NCI-H2081 (cell line): ENCODE measurements around the gene ST3GAL4.
A peak's percentile ranks its signal among the peaks of the same experiment; 100 is the strongest.
"Not testable (repeated sequence)": the region's sequence is repeated elsewhere in the genome, so short reads cannot be mapped to it uniquely, and the experiment has no call there.

Experiments
- DNase-seq, 2 experiments: peaks; one replicate each; lab custom pipeline; 2025; lab: John Stamatoyannopoulos, UW

The ST3GAL4 gene, protein sequence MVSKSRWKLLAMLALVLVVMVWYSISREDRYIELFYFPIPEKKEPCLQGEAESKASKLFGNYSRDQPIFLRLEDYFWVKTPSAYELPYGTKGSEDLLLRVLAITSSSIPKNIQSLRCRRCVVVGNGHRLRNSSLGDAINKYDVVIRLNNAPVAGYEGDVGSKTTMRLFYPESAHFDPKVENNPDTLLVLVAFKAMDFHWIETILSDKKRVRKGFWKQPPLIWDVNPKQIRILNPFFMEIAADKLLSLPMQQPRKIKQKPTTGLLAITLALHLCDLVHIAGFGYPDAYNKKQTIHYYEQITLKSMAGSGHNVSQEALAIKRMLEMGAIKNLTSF

DNA sequence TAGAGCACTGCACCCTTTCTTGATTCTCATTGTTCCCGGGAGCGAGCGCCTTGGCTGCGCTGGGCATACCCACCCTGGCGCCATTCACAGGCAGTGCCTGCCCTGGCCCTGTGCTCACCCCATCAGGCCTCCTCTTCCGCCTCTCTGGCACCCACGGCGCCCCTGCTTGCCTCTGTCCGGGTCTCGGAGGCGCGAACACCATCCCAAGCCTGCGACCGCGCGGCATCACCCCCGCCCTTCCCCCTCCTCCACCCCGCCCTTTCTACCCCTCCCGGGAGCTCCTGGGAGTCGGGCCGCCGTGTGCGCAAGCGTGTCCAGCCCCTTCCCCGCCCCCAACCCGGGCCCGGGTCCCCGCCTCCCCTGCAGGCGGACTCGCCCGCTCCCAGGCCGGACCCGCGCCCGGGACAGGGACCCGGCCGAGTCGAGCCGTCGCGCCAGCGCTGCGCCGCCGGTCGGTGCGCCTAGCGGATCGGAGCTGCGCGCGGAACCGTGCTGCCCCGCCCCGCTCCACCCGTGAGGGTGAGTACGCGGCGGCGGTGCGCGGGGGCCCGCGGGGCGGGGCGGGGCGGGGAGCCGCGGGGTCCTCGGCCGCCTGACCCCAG, at the start of gene ST3GAL4:
Gene ST3GAL4, plus strand, starts transcription at position 363 of the 602 bp plus-strand sequence. CDS start 50,470 bp downstream, outside the sequence.
- peak; percentile 72 to 83 for DNase-seq

GRCh38 chr11:126305699-126306098, 49.8 kb upstream of the ST3GAL4 start:
- DNase-seq: no peak

- peak in 1 of 2 experiments; percentile 49 for DNase-seq
These were observed 47.8 kb upstream of the ST3GAL4 start for GRCh38 chr11:126307706-126308105.

DNA sequence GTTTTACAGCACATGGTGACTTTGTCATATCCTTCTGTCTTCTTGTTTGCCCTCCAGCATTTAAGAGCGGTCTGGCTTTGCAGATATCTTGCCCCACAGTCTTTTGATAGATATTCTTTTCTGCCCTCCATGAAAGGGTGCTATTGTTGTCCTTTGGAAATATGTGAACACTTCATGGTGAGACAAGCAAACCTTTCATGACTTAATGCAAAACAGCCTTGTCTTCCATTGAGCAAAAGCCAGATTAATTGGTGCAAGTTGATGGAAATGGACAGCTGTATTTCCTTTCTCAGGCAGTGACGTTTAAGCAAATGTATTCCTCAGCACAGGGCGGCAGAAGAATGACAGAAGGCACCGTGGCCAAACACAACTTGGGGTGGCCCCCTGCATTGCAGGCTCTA, 47.2 kb upstream of the ST3GAL4 start:
- DNase-seq: no peak

GRCh38 chr11:126308771-126309170, 46.7 kb upstream of the ST3GAL4 start:
- DNase-seq: not testable (repeated sequence)

DNA sequence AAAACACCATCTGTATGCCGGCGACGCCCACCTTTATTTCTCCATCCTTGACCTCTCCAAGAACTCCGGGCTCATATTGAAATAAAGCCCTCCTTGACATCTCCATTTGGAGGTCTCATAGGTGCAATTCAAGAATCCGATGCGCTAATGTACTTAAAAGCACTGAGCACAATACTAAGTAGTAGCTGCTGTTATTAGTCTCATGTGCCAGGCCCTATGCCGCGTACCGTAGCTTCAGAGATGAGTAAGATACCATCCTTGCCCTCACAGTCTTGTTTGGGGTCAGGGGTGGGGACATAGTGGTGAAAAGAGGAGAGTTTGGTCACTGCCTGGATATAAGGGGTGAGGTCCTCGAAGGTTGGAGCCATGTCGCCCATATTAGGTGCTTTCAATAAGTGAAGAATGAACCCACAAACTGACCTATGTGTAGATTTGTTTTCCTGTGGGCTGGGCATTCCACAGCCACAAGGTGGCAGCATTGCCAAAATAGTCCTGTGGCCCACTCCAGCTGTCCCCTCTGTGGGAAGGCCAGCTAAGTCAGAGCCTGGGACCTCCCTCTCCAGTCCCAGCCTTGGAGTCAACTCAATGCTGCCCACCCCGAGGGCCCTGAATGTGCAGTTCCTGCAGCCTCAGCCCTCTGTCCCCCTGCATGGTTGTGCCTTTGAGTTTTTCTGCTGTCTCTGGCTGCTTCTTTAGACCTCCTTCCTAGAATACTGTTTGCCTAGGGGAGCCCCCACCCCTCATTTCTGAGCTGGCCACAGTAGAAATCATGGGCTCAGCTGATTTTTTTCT, 45.1 kb upstream of the ST3GAL4 start:
- peak; percentile 74 to 75 for DNase-seq

- DNase-seq: no peak
These were observed 44.5 kb upstream of the ST3GAL4 start for GRCh38 chr11:126310992-126311310.

DNA sequence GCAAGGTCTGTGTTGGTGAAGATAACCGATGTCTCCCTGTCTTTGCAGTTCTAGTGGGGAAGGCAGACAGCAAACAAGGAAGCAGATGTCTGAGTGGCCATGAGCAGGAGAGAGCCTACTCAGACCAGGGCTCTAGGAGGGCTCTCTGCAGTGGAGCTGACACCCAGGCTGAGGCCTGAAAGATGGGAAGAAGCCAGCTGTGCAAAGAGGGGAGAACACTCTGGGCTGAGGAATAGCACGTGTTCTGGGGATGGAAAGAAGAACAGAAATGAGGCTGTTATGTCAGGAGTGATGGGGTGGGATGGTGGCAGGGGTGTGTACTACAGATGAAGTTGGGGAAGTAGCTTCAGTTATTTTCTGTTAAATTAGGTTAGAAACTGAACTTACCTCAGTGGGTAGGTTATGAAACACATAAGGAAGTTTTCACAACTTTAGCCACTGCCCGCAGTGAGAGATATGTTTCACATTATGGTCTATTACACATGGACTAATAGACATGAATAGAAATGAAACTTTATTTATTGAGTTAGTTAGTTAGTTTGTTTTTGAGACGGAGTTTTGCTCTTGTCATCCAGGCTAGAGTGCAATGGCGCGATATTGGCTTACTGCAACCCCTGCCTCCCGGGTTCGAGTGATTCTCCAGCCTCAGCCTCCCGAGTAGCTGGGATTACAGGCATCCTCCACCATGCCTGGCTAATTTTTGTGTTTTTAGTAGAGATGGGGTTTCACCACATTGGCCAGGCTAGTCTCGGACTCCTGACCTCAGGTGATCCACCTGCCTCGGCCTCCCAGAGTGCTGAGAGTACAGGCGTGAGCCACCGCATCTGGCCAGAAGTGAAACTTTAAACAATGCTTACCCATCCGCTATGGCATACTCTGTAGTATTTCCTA, 43.8 kb upstream of the ST3GAL4 start:
- no peak for DNase-seq

GRCh38 chr11:126312961-126313360, 42.5 kb upstream of the ST3GAL4 start:
- DNase-seq: no peak

DNA sequence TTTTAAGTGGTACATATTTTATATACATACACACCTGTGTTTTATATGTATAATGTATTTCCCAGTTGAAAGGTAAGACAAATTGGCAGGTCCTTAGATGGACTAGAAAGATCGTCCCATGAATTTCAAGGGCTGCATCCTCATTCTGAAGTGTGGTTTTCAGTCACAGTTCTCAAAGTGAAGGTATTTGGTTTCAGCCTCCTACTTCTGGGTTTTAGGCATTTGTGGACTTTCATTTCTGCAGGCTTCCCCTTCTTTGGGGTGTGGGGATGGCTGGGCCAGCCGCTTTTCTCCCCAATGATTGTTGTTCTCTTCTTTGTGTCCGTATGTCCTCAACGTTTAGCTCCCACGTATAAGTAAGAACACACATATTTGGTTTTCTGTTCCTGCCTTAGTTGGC, 41.7 kb upstream of the ST3GAL4 start:
- no peak for DNase-seq

DNA sequence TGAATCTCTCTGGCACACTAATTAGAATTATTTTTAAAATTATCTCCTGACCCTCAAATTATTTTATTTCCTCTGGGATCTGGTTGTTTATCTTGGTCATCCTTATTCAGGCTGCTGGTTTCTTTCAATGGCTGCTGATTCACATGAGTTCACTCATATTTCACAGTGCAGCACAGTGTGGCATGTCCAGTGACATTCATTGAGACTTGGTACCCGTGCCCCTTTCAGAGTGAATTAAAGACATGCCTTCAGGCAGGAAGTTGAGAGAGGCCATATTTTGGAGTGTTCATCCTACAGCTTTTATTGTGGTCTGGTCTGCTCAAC, 38.1 kb upstream of the ST3GAL4 start:
- DNase-seq: no peak

DNA sequence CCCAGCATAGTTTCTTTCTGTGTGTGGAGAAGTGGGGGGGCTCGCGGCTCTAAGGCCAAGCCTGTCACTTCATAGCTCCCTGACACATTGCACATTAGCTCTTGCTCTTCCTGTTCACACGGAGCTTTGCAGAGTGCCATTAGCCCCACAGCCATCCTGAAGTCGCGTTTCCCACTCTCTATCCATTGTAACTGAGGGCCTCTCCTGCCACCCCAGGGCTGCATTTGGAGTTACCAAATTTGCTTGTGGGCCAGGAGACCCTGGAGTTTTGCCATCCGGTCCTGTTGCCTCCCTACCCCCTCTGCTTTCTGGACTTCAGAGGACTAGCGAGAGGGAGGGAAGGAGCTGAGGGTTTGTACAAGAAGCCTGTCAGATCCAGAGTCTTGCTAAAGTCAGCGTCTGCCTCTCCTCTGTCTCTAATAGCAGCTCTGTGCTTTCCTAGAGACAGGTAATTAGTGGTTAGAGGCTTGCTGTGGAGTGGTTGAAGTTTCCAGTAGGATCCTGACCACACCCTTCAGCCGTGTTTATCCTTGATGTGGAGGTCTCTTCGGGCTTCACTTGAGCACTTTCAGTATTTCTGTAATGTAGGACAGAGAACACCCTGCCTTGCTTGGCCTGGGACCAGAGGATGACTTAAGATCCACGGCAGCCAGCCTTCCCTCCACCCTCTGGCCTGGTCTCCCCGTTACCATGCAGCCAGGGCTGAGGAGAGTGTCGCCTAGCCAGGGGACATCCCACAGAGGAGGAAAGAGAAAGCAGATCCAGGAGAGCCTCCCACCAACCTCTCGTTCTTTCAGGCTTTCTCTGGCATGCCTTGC, 37.5 kb upstream of the ST3GAL4 start:
- no peak for DNase-seq

DNA sequence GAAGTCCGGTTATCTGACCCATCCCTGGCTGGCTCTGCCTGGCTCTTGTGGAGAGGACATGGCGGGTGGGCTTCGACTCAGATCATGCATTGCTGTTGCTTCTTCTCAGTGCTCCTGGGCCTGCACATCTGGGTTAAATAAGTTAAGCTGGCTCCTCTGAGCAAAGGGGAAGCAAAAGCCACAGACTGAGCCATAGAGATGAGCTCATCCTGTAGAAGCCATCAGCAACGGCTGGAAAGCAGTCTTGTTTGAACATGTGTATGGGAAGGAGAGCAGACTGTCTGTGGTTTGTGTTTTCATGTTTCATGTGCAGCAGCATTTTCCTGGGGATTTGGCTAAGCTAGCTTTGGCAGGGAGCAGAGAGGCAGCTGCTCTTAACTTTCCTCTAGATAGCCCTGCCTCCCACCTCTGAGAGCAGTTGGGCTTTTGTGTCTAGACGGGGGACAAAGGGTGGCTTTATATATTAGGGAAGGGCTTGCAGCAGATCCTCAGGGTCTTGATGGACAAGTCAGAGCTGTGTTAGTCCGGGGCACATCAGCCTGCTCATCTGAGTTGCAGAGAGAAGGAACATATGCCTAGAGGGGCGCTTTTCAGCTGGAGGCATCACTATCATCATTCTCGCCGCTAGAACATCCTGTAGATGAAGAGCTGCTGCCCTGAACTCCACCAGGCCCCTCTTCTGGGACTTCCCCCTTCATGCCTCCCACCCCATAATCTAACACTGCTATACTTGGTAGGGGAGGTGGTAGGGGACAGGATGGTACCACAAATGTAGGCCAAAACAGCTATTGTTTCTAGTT, 36.7 kb upstream of the ST3GAL4 start:
- no peak for DNase-seq

GRCh38 chr11:126319374-126319740, 36.1 kb upstream of the ST3GAL4 start:
- no peak for DNase-seq

- no peak for DNase-seq
These were observed 32.5 kb upstream of the ST3GAL4 start for GRCh38 chr11:126322996-126323395.

DNA sequence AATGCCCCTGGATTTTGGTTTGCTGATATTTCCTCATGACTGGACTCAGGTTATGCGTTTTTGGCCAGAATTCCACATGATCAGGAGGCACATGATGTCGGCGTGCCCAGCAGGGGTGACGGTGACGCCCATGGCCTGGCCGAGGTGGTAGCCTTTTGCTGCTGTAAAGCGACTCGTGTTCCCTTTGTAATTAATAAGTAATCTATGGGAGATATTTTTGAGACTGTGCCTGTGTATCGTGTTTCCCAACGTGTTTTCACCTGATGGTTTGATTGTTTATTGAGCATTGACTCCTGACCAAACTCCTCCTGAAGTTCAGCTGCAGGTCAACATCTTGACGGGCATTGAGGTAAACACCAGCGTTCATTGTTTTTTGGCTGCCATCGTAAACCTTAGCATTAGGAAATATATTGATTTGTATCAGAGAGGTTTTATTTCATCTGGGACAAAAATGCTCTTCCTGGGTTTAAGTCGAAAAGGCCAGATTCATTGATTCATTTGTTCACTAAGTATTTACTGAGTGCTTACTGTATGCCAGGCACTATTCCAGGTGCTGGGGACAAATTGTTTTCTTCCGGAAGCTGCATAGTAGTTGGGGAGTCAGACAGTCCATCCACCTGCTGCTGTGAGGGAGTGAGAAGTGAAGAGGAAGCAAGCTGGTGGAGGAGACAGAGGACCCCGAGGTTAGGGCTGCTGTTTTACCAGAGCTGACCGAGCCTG, 28.0 kb upstream of the ST3GAL4 start:
- DNase-seq: no peak

DNA sequence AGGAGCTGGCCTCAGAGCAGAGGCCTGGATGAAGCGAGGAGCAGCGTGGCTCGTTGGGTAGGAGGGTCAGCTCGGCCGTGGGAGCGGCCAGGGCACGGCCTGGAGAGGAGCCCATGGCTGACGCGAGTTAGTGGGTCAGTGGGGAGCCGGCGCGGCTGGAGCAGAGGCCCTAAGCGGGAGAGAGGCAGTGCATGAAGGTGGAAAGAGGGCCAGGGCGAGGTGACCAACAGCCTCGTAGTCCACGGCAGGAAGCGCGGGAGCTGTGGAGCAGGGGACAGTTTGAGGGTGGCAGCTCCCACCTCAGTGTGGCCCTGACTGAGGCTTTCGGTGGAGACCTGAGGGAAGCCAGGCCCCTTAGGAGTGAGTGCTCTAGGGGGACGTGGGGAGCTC, 27.5 kb upstream of the ST3GAL4 start:
- DNase-seq: no peak

- peak in 1 of 2 experiments; percentile 53 for DNase-seq
These were observed 27.0 kb upstream of the ST3GAL4 start for GRCh38 chr11:126328444-126328843.

- no peak for DNase-seq
These were observed 26.4 kb upstream of the ST3GAL4 start for GRCh38 chr11:126328938-126329643.
